Measurements from ENCODE around the gene SMIM45.

- TF ChIP-seq CTCF (IDR thresholded peaks at IDR 0.05) = no peak
- no peak for TF ChIP-seq POLR2A (IDR thresholded peaks at IDR 0.05)
Measured at GRCh38 chr22:41922940-41923594, 28.9 kb upstream of the SMIM45 start.
